GM19438 (cell line): ENCODE results near the gene LYPD6B.
"Not testable (repeated sequence)": the region's sequence is repeated elsewhere in the genome, so short reads cannot be mapped to it uniquely, and the experiment has no call there.

Source experiments
- ATAC-seq: cut with Tn5 transposase; IDR thresholded peaks from one replicate; pipeline ENCODE4 v1.9.1; 2021; ENCODE audit warnings: low read depth; ENCODE audit not compliant: unreplicated experiment

Gene LYPD6B

DNA sequence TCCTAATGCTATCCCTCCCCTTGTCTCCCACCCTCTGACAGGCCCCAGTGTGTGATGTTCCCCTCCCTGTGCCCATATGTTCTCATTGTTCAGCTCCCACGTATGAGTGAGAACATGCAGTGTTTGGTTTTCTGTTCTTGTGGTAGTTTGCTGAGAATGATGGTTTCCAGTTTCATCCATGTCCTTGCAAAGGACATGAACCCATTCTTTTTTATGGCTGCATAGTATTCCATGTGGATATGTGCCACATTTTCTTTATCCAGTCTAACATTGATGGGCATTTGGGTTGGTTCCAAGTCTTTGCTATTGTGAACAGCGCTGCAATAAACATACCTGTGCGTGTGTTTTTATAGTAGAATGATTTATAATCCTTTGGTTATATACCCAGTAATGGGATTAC is 212.9 kb downstream of the LYPD6B start:
- not testable (repeated sequence) for ATAC-seq

DNA sequence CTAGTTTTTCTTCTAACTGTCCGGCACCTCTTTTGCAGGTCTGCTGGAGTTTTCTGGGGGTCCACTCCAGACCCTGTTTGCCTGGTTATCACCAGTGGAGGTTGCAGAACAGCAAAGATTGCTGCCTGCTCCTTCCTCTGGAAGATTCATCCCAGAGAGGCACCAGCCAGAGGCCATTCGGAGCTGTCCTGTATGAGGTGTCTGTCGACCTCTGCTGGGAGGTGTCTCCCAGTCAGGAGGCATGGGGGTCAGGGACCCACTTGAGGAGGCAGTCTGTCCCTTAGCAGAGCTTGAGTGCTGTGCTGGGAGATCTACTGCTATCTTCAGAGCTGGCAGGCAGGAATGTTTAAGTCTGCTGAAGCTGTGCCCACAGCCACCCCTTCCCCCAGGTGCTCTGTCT is 218.4 kb downstream of the LYPD6B start:
- not testable (repeated sequence) for ATAC-seq

DNA sequence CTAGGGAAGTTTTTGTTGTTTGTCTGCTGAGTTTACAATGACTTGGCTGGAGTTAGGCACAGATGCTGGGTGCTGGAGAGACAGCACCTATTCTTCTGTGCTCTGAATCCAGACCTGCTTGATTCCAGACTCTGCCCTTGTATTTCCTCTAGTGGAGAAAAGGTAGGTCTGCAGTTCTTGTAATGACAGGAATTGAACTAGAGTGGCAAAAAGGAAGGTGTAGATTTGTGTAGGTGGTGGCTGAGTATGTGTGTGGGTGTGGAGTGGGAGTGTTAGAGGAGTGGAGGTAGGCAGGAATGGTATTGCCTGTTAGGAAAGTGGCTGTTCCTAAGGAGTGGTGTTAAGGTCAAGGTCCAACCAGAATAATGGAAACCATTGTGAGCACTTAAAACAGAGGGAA is 220.0 kb downstream of the LYPD6B start:
- no peak for ATAC-seq

DNA sequence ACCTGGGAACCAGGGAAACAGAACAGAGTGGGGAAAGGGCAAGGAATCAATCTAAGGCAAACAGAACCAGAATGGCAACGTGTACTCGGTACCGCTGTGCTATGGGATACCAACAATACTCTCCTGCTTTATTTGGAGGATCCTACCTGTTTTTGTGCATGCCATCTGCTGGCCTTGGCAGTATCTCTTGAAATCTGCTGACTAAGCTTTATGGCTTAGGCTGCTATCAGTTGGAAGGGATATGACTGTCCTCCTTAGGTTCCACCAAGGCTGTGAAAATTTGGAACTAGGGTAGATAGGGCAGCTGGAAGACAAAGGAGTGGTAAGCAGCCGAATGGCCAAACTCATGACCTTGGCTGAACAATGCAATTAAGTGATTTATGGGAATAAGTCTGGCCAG is 220.6 kb downstream of the LYPD6B start:
- ATAC-seq = no peak

DNA sequence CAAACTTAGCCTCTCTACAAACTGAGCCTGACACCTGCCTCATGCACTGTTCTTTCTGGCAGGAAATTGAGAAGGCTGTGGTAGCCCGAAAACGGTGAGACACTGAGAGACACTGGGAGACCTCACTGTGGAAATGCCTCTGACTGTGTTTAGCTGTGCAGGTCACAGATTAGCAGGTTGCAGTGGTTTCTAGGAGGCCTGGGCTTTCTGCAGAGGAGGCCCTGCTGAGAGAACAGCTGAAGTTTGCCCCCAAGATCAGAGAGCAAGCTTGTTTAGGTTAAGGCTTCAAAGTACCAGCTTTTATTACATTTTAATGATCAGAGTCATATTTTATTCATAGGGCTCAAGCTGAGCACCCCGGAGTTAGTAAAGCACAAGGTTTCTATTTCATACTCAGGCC is 223.2 kb downstream of the LYPD6B start:
- ATAC-seq = no peak
